ENCODE results near the gene TMEM178A.
A peak's percentile ranks its signal among the peaks of the same experiment; 100 is the strongest.

Gene TMEM178A

GRCh38 chr2:39712953-39713352 lies 47.2 kb downstream of the TMEM178A start:
- FAIRE-seq (no peak), DNase-seq (ENCODE audit: low spot score) (no peak)

DNA sequence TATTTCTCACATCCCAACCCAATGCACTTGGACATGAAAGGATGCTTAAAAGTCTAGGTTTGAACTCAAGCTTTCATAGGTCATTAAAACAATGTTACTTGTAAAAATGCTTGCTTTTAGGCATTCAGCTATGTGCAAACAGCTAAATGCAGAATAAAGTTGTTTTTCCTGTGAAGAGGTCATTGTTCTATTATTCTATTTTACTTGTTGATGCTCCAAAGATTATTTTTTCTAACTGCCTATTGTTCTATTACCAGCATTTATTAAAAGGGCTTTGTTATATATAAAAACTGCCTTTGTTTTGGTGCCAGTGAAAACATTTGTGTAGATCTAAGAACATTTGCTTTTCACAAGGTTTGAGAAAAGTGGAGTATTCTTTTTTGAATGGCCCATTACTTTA lies 49.4 kb downstream of the TMEM178A start:
- FAIRE-seq (no peak), DNase-seq (ENCODE audit: low spot score) (no peak)

GRCh38 chr2:39715822-39716221 lies 50.1 kb downstream of the TMEM178A start:
- FAIRE-seq (no peak), DNase-seq (ENCODE audit: low spot score) (no peak)

DNA sequence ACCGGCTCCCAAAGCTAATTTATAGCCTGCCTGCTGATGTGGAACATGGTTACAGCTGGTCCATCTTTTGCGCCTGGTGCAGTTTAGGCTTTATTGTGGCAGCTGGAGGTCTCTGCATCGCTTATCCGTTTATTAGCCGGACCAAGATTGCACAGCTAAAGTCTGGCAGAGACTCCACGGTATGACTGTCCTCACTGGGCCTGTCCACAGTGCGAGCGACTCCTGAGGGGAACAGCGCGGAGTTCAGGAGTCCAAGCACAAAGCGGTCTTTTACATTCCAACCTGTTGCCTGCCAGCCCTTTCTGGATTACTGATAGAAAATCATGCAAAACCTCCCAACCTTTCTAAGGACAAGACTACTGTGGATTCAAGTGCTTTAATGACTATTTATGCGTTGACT lies 51.4 kb downstream of the TMEM178A start:
- no peak for FAIRE-seq
- DNase-seq (ENCODE audit: low spot score) = no peak

GRCh38 chr2:39718483-39718882 lies 52.8 kb downstream of the TMEM178A start:
- no peak for FAIRE-seq

GRCh38 chr2:39719317-39719716 lies 53.6 kb downstream of the TMEM178A start:
- FAIRE-seq (no peak), DNase-seq (ENCODE audit: low spot score) (no peak)

More at GRCh38 chr2:39718483-39718882, 52.8 kb downstream of the TMEM178A start:
- DNase-seq (ENCODE audit: low spot score) = no peak

- no peak for FAIRE-seq
- DNase-seq (ENCODE audit: low spot score) = no peak
These were observed 55.3 kb downstream of the TMEM178A start for GRCh38 chr2:39720970-39721369.

DNA sequence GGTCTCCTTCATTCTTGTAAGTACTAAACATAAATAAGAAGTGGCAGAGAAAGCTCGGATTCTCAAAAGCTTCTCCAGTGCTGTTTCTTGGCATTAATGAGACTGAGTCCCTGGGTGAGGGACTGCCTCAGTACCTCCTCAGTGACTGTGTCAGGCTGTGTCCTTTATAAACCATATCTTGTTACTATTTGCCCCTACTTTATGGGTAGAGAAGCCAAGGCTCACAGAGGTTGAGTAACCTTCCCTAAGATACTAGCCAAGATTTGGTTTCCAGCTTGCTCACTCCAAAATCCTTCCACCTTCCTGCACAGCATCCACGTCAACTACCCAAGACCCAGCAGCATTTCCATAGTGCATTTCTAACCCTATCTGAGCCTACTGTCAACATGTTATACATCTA lies 57.8 kb downstream of the TMEM178A start:
- DNase-seq (ENCODE audit: low spot score) = no peak
- FAIRE-seq = no peak

- FAIRE-seq = peak; percentile 59
- DNase-seq (ENCODE audit: low spot score) = peak; percentile 60
These were observed 58.5 kb downstream of the TMEM178A start for GRCh38 chr2:39723946-39724827.

DNA sequence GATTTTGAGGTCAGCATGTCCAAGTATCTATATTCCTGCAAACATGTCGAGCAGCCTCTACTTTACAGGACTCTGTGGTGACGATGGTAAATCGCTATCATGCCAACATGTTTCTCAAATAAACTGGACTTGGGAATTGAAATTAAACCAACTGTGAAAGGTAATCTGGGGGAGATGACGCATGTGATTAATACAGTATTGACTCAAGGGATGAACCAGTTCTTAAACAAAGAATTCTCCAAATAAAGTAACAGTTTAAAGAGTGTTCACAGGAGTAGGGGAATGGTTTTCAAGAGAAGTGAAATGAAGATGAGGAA lies 59.1 kb downstream of the TMEM178A start:
- FAIRE-seq (peak; percentile 67), DNase-seq (ENCODE audit: low spot score) (peak; percentile 65)

DNA sequence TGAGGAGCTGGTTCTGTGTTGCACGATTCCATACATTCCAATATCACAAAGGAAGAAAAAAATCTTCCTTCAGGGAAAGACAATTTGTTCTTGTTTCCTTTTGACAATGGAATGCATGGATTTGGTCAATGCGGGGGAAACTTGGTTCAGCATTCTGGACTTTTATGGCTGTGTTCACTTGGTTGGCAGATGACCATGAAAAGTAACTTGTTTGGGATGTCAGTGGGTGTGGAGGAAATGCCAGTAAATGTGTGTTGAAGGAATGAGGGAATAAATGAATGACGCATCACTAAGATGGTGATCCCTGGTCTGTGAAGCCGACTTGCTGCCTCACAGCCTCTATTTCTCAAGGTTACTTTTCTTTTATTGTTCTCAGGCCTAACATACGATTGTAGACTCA lies 59.7 kb downstream of the TMEM178A start:
- FAIRE-seq (peak; percentile 30), DNase-seq (ENCODE audit: low spot score) (peak; percentile 56)

- FAIRE-seq = peak; percentile 68
- peak; percentile 74 for DNase-seq (ENCODE audit: low spot score)
These were observed 62.4 kb downstream of the TMEM178A start for GRCh38 chr2:39728085-39728484.

GRCh38 chr2:39728941-39729351 lies 63.2 kb downstream of the TMEM178A start:
- peak; percentile 30 for DNase-seq (ENCODE audit: low spot score)
- no peak for FAIRE-seq

- FAIRE-seq = no peak
- DNase-seq (ENCODE audit: low spot score) = no peak
These were observed 64.6 kb downstream of the TMEM178A start for GRCh38 chr2:39730276-39730675.

GRCh38 chr2:39730685-39731302 lies 65.1 kb downstream of the TMEM178A start:
- FAIRE-seq = no peak
- no peak for DNase-seq (ENCODE audit: low spot score)

DNA sequence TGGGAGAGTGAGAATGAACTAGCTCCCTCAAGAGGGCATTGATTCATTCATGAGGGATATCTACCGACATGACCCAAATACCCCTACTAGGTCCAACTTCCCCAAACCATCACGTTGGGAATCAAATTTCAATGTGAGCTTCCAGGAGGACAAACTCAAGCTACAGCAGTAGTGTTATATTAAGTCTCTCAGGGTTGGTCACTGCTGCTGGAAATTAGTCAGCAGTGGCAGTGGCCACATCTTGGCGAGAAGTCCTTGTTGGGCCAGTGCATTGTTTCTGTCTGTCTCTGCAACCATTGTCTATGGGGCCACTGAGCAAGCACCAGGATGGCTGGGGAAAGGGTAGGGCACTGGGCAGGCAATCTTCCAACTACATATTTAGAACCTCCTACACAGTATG lies 65.8 kb downstream of the TMEM178A start:
- no peak for DNase-seq (ENCODE audit: low spot score)
- no peak for FAIRE-seq

GRCh38 chr2:39732482-39732881 lies 66.8 kb downstream of the TMEM178A start:
- DNase-seq (ENCODE audit: low spot score) (no peak), FAIRE-seq (no peak)

DNA sequence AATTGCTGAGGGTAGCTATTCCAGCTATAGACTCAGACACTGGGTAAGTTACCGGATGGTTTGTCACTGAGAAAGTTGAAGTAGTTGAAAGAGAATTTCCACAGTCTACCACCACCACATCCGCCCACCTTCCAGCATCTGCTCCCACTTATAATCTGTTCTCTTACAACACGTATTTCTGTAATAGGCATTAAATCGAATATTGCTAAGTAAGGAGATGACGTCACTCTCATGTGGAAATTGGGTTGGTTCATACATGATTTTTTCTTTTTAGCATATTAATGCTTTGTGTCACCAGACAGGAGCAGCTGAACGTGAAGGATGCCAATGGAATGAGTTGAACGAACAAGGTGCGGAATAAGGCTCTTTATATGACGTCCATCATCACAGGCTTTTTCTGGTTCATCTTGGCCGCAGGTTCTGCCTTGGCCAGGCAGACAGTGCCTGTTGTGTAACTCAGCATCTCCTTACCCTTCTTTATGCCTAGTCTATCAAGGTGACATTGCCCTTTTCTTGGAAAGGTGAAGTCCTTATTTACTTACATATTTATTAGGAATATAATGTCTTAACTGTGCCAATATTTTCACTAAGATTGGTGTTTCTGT lies 67.5 kb downstream of the TMEM178A start:
- FAIRE-seq (no peak), DNase-seq (ENCODE audit: low spot score) (no peak)

- DNase-seq (ENCODE audit: low spot score) = no peak
- no peak for FAIRE-seq
These were observed 68.7 kb downstream of the TMEM178A start for GRCh38 chr2:39734445-39734844.

- DNase-seq (ENCODE audit: low spot score) (no peak), FAIRE-seq (no peak)
These were observed 69.9 kb downstream of the TMEM178A start for GRCh38 chr2:39735648-39736047.

- DNase-seq (ENCODE audit: low spot score) (peak; percentile 85), FAIRE-seq (peak; percentile 82)
These were observed 70.9 kb downstream of the TMEM178A start for GRCh38 chr2:39736640-39737039.

- FAIRE-seq (peak; percentile 75), DNase-seq (ENCODE audit: low spot score) (peak; percentile 81)
These were observed 71.9 kb downstream of the TMEM178A start for GRCh38 chr2:39737661-39738060.

Data from RCC 7860 (cell line).